Measurements from ENCODE around the gene KLHDC1.

KLHDC1 gene

GRCh38 chr14:49766839-49767238 lies 73.9 kb downstream of the KLHDC1 start:
- Histone ChIP-seq H3K4me1 (ENCODE audit: insufficient read depth, low read length, poor library complexity, severe bottlenecking) (peaks cover 16% of the 10 kb centered on the region), H3K27me3 (ENCODE audit: insufficient read depth, low read length, poor library complexity, severe bottlenecking) (peaks cover 6% of the 10 kb centered on the region), H3K4me2 (ENCODE audit: low read depth, low read length, poor library complexity, severe bottlenecking) (peak overlapping the region; percentile 88), H3F3A (ENCODE audit: low read depth) (0 out of 2 replicates have a peak, but pooled peaks cover 6% of the 10 kb centered on the region), H3K9me3 (ENCODE audit: insufficient read depth, low read depth, low read length) (no peaks in the 10 kb centered on the region), H3K79me2 (ENCODE audit: insufficient read depth, low read length) (peaks cover 33% of the 10 kb centered on the region), H3K4me3 (ENCODE audit: low read length, poor library complexity, severe bottlenecking) (peak overlapping the region; percentile 100), H3K9ac (ENCODE audit: low read depth, low read length, poor library complexity, severe bottlenecking) (peak overlapping the region; percentile 100), H3K36me3 (ENCODE audit: insufficient read depth, low read length) (no peaks in the 10 kb centered on the region), H4K20me1 (ENCODE audit: insufficient read depth, low read length, poor library complexity, severe bottlenecking) (peaks cover 18% of the 10 kb centered on the region), H3K9me2 (replicated peaks; ENCODE audit: low read depth, low read length) (no peaks in the 10 kb centered on the region), H2AFZ (ENCODE audit: low read length) (peak overlapping the region; percentile 98)
- TF ChIP-seq EZH2phosphoT487 (IDR thresholded peaks at IDR 0.05; ENCODE audit: borderline replicate concordance) = no peak
- no peak for TF ChIP-seq CTCF (conservative IDR thresholded peaks at IDR 0.05; ENCODE audit: low read length)

- H3F3A ChIP-seq (ENCODE audit: low read depth) = peaks cover 6% of the 10 kb centered on the region; the same call in 1 of the 2 replicates
- H3K4me3 ChIP-seq (ENCODE audit: low read length, poor library complexity, severe bottlenecking) = peak overlapping the region; percentile 100
- H3K9me3 ChIP-seq (ENCODE audit: insufficient read depth, low read depth, low read length) = no peaks in the 10 kb centered on the region
- peaks cover 33% of the 10 kb centered on the region for H3K79me2 ChIP-seq (ENCODE audit: insufficient read depth, low read length)
- peak overlapping the region; percentile 88 for H3K4me2 ChIP-seq (ENCODE audit: low read depth, low read length, poor library complexity, severe bottlenecking)
- TF ChIP-seq CTCF (conservative IDR thresholded peaks at IDR 0.05; ENCODE audit: low read length) = no peak
- peaks cover 6% of the 10 kb centered on the region for H3K27me3 ChIP-seq (ENCODE audit: insufficient read depth, low read length, poor library complexity, severe bottlenecking)
- peaks cover 18% of the 10 kb centered on the region for H4K20me1 ChIP-seq (ENCODE audit: insufficient read depth, low read length, poor library complexity, severe bottlenecking)
- H3K9me2 ChIP-seq (replicated peaks; ENCODE audit: low read depth, low read length) = no peaks in the 10 kb centered on the region
- H3K4me1 ChIP-seq (ENCODE audit: insufficient read depth, low read length, poor library complexity, severe bottlenecking) = peaks cover 16% of the 10 kb centered on the region
- H3K9ac ChIP-seq (ENCODE audit: low read depth, low read length, poor library complexity, severe bottlenecking) = peak overlapping the region; percentile 100
- H2AFZ ChIP-seq (ENCODE audit: low read length) = peak overlapping the region; percentile 98
- H3K36me3 ChIP-seq (ENCODE audit: insufficient read depth, low read length) = no peaks in the 10 kb centered on the region
Observed at GRCh38 chr14:49767270-49767570, 74.3 kb downstream of the KLHDC1 start.

- no peaks in the 10 kb centered on the region for H3K36me3 ChIP-seq (ENCODE audit: insufficient read depth, low read length)
- peak within 1 kb of the TSS; percentile 88 for H3K4me2 ChIP-seq (ENCODE audit: low read depth, low read length, poor library complexity, severe bottlenecking)
- H3K4me1 ChIP-seq (ENCODE audit: insufficient read depth, low read length, poor library complexity, severe bottlenecking) = peaks cover 16% of the 10 kb centered on the region
- H2AFZ ChIP-seq (ENCODE audit: low read length) = peak within 1 kb of the TSS; percentile 98
- H3K4me3 ChIP-seq (ENCODE audit: low read length, poor library complexity, severe bottlenecking) = peak within 1 kb of the TSS; percentile 100
- peaks cover 6% of the 10 kb centered on the region; the same call in 1 of the 2 replicates for H3F3A ChIP-seq (ENCODE audit: low read depth)
- peak; percentile 40 for TF ChIP-seq CTCF (conservative IDR thresholded peaks at IDR 0.05; ENCODE audit: low read length)
- TF ChIP-seq EZH2phosphoT487 (IDR thresholded peaks at IDR 0.05; ENCODE audit: borderline replicate concordance) = no peak
- H4K20me1 ChIP-seq (ENCODE audit: insufficient read depth, low read length, poor library complexity, severe bottlenecking) = peaks cover 18% of the 10 kb centered on the region
- peaks cover 6% of the 10 kb centered on the region for H3K27me3 ChIP-seq (ENCODE audit: insufficient read depth, low read length, poor library complexity, severe bottlenecking)
- no peaks in the 10 kb centered on the region for H3K9me3 ChIP-seq (ENCODE audit: insufficient read depth, low read depth, low read length)
- peak within 1 kb of the TSS; percentile 100 for H3K9ac ChIP-seq (ENCODE audit: low read depth, low read length, poor library complexity, severe bottlenecking)
- peaks cover 33% of the 10 kb centered on the region for H3K79me2 ChIP-seq (ENCODE audit: insufficient read depth, low read length)
- H3K9me2 ChIP-seq (replicated peaks; ENCODE audit: low read depth, low read length) = no peaks in the 10 kb centered on the region
Observed at GRCh38 chr14:49767571-49768300, 74.8 kb downstream of the KLHDC1 start, which contains the start of gene KLHDC2. TSS of gene KLHDC2 (plus strand) at chr14:49768153. CDS start at chr14:49768469, 316 bp downstream.
